HG02943 (cell line): ENCODE measurements around the gene GJA3.

ENCODE experiments used
- ATAC-seq: cut with Tn5 transposase; IDR thresholded peaks from one replicate; pipeline ENCODE4 v1.9.1; 2021; ENCODE audit warnings: mild to moderate bottlenecking, low read depth, moderate library complexity; ENCODE audit not compliant: unreplicated experiment

Gene GJA3

GRCh38 chr13:20160306-20161274 lies at the start of gene GJA3:
Gene GJA3 (minus strand): TSS chr13:20161052. CDS start chr13:20143288, 17,764 bp downstream.
- peak; percentile 61 for ATAC-seq

GRCh38 chr13:20209948-20210347 lies 49.1 kb upstream of the GJA3 start:
- ATAC-seq = no peak

GRCh38 chr13:20206698-20207235 lies 45.9 kb upstream of the GJA3 start:
- ATAC-seq = no peak

- ATAC-seq = no peak
These were observed 45.3 kb upstream of the GJA3 start for GRCh38 chr13:20206065-20206697.

GRCh38 chr13:20198781-20199180 lies 37.9 kb upstream of the GJA3 start:
- ATAC-seq = no peak

- no peak for ATAC-seq
These were observed 36.5 kb upstream of the GJA3 start for GRCh38 chr13:20197361-20197834.

GRCh38 chr13:20195801-20196200 lies 34.9 kb upstream of the GJA3 start:
- ATAC-seq = no peak

GRCh38 chr13:20193907-20194631 lies 33.2 kb upstream of the GJA3 start:
- no peak for ATAC-seq

- ATAC-seq = no peak
These were observed 32.5 kb upstream of the GJA3 start for GRCh38 chr13:20193162-20193906.

- no peak for ATAC-seq
These were observed 31.9 kb upstream of the GJA3 start, which contains the start of gene GJB2 for GRCh38 chr13:20192836-20193161. Gene GJB2 (minus strand): TSS chr13:20192938. CDS start chr13:20189581, 3,357 bp downstream.

- ATAC-seq = no peak
These were observed 31.4 kb upstream of the GJA3 start for GRCh38 chr13:20192158-20192835.

- no peak for ATAC-seq
These were observed 30.7 kb upstream of the GJA3 start for GRCh38 chr13:20191311-20192157.

- ATAC-seq = no peak
These were observed 29.8 kb upstream of the GJA3 start for GRCh38 chr13:20190481-20191310.

GRCh38 chr13:20190076-20190475 lies 29.2 kb upstream of the GJA3 start:
- no peak for ATAC-seq

- no peak for ATAC-seq
These were observed 28.1 kb upstream of the GJA3 start for GRCh38 chr13:20188667-20189553.

GRCh38 chr13:20186771-20187170 lies 25.9 kb upstream of the GJA3 start:
- no peak for ATAC-seq
